GM23338 (cell line): ENCODE results near the gene TRHDE. TPM values are rescaled to one million over a fixed set of nuclear protein-coding genes. Genes with fewer than 3 reads are reported as not detected.

Experiments
- ATAC-seq: fragments of 200-7000 bp; cut with Tn5 transposase; 3 replicates; pipeline ENCODE4 v1.9.1; 2020
- DNase-seq: peaks from one replicate; pipeline ENCODE4 v3.0.0-alpha.2; 2015; ENCODE audit warnings: low spot score
- H2AFZ ChIP-seq: fragments of 200-600 bp; sonication (generic); 2 replicates; pipeline ENCODE4 v1.8.0; 2016; ENCODE audit warnings: antibody characterized with exemption, mild to moderate bottlenecking, moderate library complexity
- H3F3A ChIP-seq: fragments of 200-600 bp; sonication (generic); replicated peaks from 2 replicates; pipeline ENCODE4 v1.8.0; 2017; ENCODE audit warnings: antibody characterized with exemption, mixed run types, low read depth
- H3K27ac ChIP-seq: fragments of 200-600 bp; sonication (generic); 2 replicates; pipeline ENCODE4 v1.6.1; 2016; ENCODE audit warnings: low read depth
- H3K27me3 ChIP-seq: fragments of 200-600 bp; sonication (generic); 2 replicates; pipeline ENCODE4 v1.8.0; 2016; ENCODE audit warnings: mild to moderate bottlenecking, mixed run types, moderate library complexity; ENCODE audit not compliant: insufficient read depth
- H3K36me3 ChIP-seq: fragments of 200-600 bp; sonication (generic); 2 replicates; pipeline ENCODE4 v1.8.0; 2016; ENCODE audit warnings: mild to moderate bottlenecking; ENCODE audit not compliant: insufficient read depth
- H3K4me1 ChIP-seq: fragments of 200-600 bp; sonication (generic); 2 replicates; pipeline ENCODE4 v1.8.0; 2016; ENCODE audit warnings: mild to moderate bottlenecking, moderate library complexity; ENCODE audit not compliant: insufficient read depth
- H3K4me2 ChIP-seq: fragments of 200-600 bp; sonication (generic); 2 replicates; pipeline ENCODE4 v1.7.1; 2017; ENCODE audit warnings: mixed run types
- H3K4me3 ChIP-seq: fragments of 200-600 bp; sonication (generic); 2 replicates; pipeline ENCODE4 v1.6.1; 2016; ENCODE audit warnings: mixed run types
- H3K79me2 ChIP-seq: fragments of 200-600 bp; sonication (generic); replicated peaks from 2 replicates; pipeline ENCODE4 v1.8.0; 2017; ENCODE audit warnings: mild to moderate bottlenecking; ENCODE audit not compliant: insufficient read depth
- H3K9me2 ChIP-seq: fragments of 200-600 bp; sonication (generic); 2 replicates; pipeline ENCODE4 v1.8.0; 2017; ENCODE audit not compliant: insufficient read depth
- H4K20me1 ChIP-seq: fragments of 200-600 bp; sonication (generic); replicated peaks from 2 replicates; pipeline ENCODE4 v1.8.0; 2017; ENCODE audit warnings: mild to moderate bottlenecking; ENCODE audit not compliant: insufficient read depth
- H3K27ac Mint-ChIP-seq: 2 replicates; pipeline ENCODE4 v1.8.0; 2020; ENCODE audit warnings: inconsistent platforms, mild to moderate bottlenecking, moderate library complexity, mixed read lengths
- H3K27me3 Mint-ChIP-seq: 3 replicates; pipeline ENCODE4 v1.8.0; 2022; ENCODE audit warnings: low read depth, mild to moderate bottlenecking, moderate library complexity, mixed read lengths, inconsistent platforms; ENCODE audit not compliant: insufficient read depth, poor library complexity
- H3K36me3 Mint-ChIP-seq: 3 replicates; pipeline ENCODE4 v1.8.0; 2021; ENCODE audit warnings: low read depth, mild to moderate bottlenecking, inconsistent platforms, moderate library complexity, mixed read lengths
- H3K4me1 Mint-ChIP-seq: 3 replicates; pipeline ENCODE4 v1.8.0; 2020; ENCODE audit warnings: mild to moderate bottlenecking, inconsistent platforms, mixed read lengths
- H3K4me3 Mint-ChIP-seq: 3 replicates; pipeline ENCODE4 v1.8.0; 2021; ENCODE audit warnings: moderate library complexity, mild to moderate bottlenecking, inconsistent platforms, mixed read lengths
- H3K9me3 Mint-ChIP-seq: 3 replicates; pipeline ENCODE4 v1.8.0; 2020; ENCODE audit warnings: moderate library complexity, mild to moderate bottlenecking, inconsistent platforms, mixed read lengths
- CREB1 ChIP-seq: fragments of 250-450 bp; sonication (Bioruptor Pico); IDR thresholded peaks from 2 replicates; pipeline ENCODE4 v1.5.0; 2020; ENCODE audit warnings: low read depth, mild to moderate bottlenecking, moderate library complexity
- EZH2 ChIP-seq: fragments of 200-600 bp; sonication (generic); IDR thresholded peaks from one replicate; pipeline ENCODE4 v1.8.0; 2017; ENCODE audit warnings: antibody characterized with exemption, mild to moderate bottlenecking, low read depth; ENCODE audit not compliant: unreplicated experiment
- EZH2phosphoT487 ChIP-seq: fragments of 200-600 bp; sonication (generic); IDR thresholded peaks from one replicate; pipeline ENCODE4 v1.8.1; 2018; ENCODE audit warnings: antibody characterized with exemption; ENCODE audit not compliant: unreplicated experiment
- JUNB ChIP-seq: IDR thresholded peaks from one replicate; pipeline ENCODE4 v1.6.1; 2016; ENCODE audit warnings: antibody characterized with exemption; ENCODE audit not compliant: unreplicated experiment
- NANOG ChIP-seq: IDR thresholded peaks from 2 replicates; pipeline ENCODE4 v1.6.1; 2016; ENCODE audit warnings: antibody characterized with exemption, borderline replicate concordance
- POLR2AphosphoS5 ChIP-seq: IDR thresholded peaks from 2 replicates; pipeline ENCODE4 v1.6.1; 2016; ENCODE audit warnings: antibody characterized with exemption, low read depth
- REST ChIP-seq: IDR thresholded peaks from one replicate; pipeline ENCODE4 v1.6.1; 2018; ENCODE audit warnings: antibody characterized with exemption; ENCODE audit not compliant: unreplicated experiment
- STAT1 ChIP-seq: IDR thresholded peaks from one replicate; pipeline ENCODE4 v1.6.1; 2016; ENCODE audit warnings: antibody characterized with exemption; ENCODE audit not compliant: unreplicated experiment
- ZNF114 ChIP-seq: fragments of 250-450 bp; sonication (Bioruptor Pico); IDR thresholded peaks from 2 replicates; pipeline ENCODE4 v1.5.0; 2020; ENCODE audit warnings: mild to moderate bottlenecking, moderate library complexity
- ZNF331 ChIP-seq: fragments of 250-450 bp; sonication (Bioruptor Pico); IDR thresholded peaks from 2 replicates; pipeline ENCODE4 v1.5.0; 2020; ENCODE audit warnings: low read depth, mild to moderate bottlenecking, moderate library complexity
- polyA plus RNA-seq: library from polyadenylated mRNA; unstranded; fragments of >200 nt; fragmentation: Nextera tagmentation; extraction: Ambion mirVana; gene quantifications from 2 replicates; pipeline ENCODE4 v1.2.1, GENCODE V29; 2016
- total RNA-seq: library from RNA; depleted of rRNA; stranded (reverse); fragments of >200 nt; shearing (Covaris generic); gene quantifications from 2 replicates; pipeline ENCODE4 v1.2.3, GENCODE V29; 2014
- TF ChIP-seq, protein P1 (sequence below): fragments of 250-450 bp; sonication (Bioruptor Pico); IDR thresholded peaks from 2 replicates; pipeline ENCODE4 v1.5.0; 2020; ENCODE audit warnings: mild to moderate bottlenecking, moderate library complexity
- TF ChIP-seq, protein P2 (sequence below), 2 experiments: fragments of 200-600 bp in 1 of 2; sonication (generic) in 1 of 2; conservative IDR thresholded peaks; 2 replicates each; pipeline versions ENCODE4 v1.5.1 to v1.6.1; 2016 to 2017; ENCODE audit warnings: antibody characterized with exemption in 2 of 2, low read depth in 2 of 2, mild to moderate bottlenecking in 2 of 2, moderate library complexity in 1 of 2
- TF ChIP-seq, protein P3 (sequence below): IDR thresholded peaks from 2 replicates; pipeline ENCODE4 v1.6.1; 2016; ENCODE audit warnings: antibody characterized with exemption

The TRHDE gene
- total and polyA plus RNA-seq, 2 experiments from 2014 or later, result 1.3 to 7.7 TPM

GRCh38 chr12:72468505-72468904, 196.3 kb downstream of the TRHDE start:
- no peak overlapping the region for H3K4me3 ChIP-seq
- Mint-ChIP-seq H3K4me1 (peaks cover 10% of the 10 kb centered on the region), H3K27me3 (no peaks in the 10 kb centered on the region), H3K4me3 (no peak overlapping the region), H3K27ac (no peak overlapping the region), H3K9me3 (no peaks in the 10 kb centered on the region), H3K36me3 (no peaks in the 10 kb centered on the region)
- H4K20me1 ChIP-seq, result no peaks in the 10 kb centered on the region
- H2AFZ ChIP-seq, result no peak overlapping the region
- H3K36me3 ChIP-seq, result no peaks in the 10 kb centered on the region
- H3K79me2 ChIP-seq, result no peaks in the 10 kb centered on the region
- no peaks in the 10 kb centered on the region for H3K4me1 ChIP-seq
- TF ChIP-seq JUNB (no peak), POLR2AphosphoS5 (no peak), NANOG (no peak), ZNF114 (no peak), CREB1 (no peak), EZH2phosphoT487 (no peak), ZNF331 (no peak), STAT1 (no peak), REST (no peak), EZH2 (no peak)
- TF ChIP-seq, protein P1, sequence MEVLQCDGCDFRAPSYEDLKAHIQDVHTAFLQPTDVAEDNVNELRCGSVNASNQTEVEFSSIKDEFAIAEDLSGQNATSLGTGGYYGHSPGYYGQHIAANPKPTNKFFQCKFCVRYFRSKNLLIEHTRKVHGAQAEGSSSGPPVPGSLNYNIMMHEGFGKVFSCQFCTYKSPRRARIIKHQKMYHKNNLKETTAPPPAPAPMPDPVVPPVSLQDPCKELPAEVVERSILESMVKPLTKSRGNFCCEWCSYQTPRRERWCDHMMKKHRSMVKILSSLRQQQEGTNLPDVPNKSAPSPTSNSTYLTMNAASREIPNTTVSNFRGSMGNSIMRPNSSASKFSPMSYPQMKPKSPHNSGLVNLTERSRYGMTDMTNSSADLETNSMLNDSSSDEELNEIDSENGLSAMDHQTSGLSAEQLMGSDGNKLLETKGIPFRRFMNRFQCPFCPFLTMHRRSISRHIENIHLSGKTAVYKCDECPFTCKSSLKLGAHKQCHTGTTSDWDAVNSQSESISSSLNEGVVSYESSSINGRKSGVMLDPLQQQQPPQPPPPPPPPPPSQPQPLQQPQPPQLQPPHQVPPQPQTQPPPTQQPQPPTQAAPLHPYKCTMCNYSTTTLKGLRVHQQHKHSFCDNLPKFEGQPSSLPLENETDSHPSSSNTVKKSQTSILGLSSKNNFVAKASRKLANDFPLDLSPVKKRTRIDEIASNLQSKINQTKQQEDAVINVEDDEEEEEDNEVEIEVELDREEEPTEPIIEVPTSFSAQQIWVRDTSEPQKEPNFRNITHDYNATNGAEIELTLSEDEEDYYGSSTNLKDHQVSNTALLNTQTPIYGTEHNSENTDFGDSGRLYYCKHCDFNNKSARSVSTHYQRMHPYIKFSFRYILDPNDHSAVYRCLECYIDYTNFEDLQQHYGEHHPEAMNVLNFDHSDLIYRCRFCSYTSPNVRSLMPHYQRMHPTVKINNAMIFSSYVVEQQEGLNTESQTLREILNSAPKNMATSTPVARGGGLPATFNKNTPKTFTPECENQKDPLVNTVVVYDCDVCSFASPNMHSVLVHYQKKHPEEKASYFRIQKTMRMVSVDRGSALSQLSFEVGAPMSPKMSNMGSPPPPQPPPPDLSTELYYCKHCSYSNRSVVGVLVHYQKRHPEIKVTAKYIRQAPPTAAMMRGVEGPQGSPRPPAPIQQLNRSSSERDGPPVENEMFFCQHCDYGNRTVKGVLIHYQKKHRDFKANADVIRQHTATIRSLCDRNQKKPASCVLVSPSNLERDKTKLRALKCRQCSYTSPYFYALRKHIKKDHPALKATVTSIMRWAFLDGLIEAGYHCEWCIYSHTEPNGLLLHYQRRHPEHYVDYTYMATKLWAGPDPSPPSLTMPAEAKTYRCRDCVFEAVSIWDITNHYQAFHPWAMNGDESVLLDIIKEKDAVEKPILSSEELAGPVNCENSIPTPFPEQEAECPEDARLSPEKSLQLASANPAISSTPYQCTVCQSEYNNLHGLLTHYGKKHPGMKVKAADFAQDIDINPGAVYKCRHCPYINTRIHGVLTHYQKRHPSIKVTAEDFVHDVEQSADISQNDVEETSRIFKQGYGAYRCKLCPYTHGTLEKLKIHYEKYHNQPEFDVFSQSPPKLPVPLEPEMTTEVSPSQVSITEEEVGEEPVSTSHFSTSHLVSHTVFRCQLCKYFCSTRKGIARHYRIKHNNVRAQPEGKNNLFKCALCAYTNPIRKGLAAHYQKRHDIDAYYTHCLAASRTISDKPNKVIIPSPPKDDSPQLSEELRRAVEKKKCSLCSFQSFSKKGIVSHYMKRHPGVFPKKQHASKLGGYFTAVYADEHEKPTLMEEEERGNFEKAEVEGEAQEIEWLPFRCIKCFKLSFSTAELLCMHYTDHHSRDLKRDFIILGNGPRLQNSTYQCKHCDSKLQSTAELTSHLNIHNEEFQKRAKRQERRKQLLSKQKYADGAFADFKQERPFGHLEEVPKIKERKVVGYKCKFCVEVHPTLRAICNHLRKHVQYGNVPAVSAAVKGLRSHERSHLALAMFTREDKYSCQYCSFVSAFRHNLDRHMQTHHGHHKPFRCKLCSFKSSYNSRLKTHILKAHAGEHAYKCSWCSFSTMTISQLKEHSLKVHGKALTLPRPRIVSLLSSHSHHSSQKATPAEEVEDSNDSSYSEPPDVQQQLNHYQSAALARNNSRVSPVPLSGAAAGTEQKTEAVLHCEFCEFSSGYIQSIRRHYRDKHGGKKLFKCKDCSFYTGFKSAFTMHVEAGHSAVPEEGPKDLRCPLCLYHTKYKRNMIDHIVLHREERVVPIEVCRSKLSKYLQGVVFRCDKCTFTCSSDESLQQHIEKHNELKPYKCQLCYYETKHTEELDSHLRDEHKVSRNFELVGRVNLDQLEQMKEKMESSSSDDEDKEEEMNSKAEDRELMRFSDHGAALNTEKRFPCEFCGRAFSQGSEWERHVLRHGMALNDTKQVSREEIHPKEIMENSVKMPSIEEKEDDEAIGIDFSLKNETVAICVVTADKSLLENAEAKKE (CRISPR knock-in tag), result no peak
- TF ChIP-seq, protein P2, sequence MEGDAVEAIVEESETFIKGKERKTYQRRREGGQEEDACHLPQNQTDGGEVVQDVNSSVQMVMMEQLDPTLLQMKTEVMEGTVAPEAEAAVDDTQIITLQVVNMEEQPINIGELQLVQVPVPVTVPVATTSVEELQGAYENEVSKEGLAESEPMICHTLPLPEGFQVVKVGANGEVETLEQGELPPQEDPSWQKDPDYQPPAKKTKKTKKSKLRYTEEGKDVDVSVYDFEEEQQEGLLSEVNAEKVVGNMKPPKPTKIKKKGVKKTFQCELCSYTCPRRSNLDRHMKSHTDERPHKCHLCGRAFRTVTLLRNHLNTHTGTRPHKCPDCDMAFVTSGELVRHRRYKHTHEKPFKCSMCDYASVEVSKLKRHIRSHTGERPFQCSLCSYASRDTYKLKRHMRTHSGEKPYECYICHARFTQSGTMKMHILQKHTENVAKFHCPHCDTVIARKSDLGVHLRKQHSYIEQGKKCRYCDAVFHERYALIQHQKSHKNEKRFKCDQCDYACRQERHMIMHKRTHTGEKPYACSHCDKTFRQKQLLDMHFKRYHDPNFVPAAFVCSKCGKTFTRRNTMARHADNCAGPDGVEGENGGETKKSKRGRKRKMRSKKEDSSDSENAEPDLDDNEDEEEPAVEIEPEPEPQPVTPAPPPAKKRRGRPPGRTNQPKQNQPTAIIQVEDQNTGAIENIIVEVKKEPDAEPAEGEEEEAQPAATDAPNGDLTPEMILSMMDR (conservative IDR thresholded peaks at IDR 0.05; ENCODE audit: low read depth in 2 of 2), result no peak
- TF ChIP-seq, protein P3, sequence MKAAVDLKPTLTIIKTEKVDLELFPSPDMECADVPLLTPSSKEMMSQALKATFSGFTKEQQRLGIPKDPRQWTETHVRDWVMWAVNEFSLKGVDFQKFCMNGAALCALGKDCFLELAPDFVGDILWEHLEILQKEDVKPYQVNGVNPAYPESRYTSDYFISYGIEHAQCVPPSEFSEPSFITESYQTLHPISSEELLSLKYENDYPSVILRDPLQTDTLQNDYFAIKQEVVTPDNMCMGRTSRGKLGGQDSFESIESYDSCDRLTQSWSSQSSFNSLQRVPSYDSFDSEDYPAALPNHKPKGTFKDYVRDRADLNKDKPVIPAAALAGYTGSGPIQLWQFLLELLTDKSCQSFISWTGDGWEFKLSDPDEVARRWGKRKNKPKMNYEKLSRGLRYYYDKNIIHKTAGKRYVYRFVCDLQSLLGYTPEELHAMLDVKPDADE, result no peak
- ATAC-seq, result no peak
- H3K4me2 ChIP-seq, result no peak overlapping the region
- no peaks in the 10 kb centered on the region for H3F3A ChIP-seq
- no peak overlapping the region for H3K27ac ChIP-seq
- DNase-seq, result no peak
- no peaks in the 10 kb centered on the region for H3K27me3 ChIP-seq
- no peaks in the 10 kb centered on the region for H3K9me2 ChIP-seq
